ENCODE data around the gene PARD3B.

GRCh38 chr2:205441524-205441923 lies 896.2 kb downstream of the PARD3B start:
- TF ChIP-seq CTCF (IDR thresholded peaks at IDR 0.05; ENCODE audit: insufficient read depth, low read length, poor library complexity, severe bottlenecking) (no peak), EZH2phosphoT487 (conservative IDR thresholded peaks at IDR 0.05; ENCODE audit: low read length) (no peak)

Measured in SU-DHL-6 (cell line).